Sigmoid colon (tissue), 3 donors: ENCODE measurements around the gene AVPR2.

Experiments used
- POLR2A ChIP-seq, 2 donors: fragments of 450-650 bp; IDR thresholded peaks; one replicate each; pipeline ENCODE4 v1.6.1; 2016; ENCODE audit warnings: antibody characterized with exemption in 2 of 2, mild to moderate bottlenecking in 2 of 2, moderate library complexity in 2 of 2
- TF ChIP-seq, protein P1 (sequence below), 4 experiments: fragments of 450-650 bp in 3 of 4; fragments of 200-600 bp in 1 of 4; IDR thresholded peaks; one replicate each; pipeline ENCODE4 v1.5.1; 2016 to 2019; ENCODE audit warnings: antibody characterized with exemption in 4 of 4, mild to moderate bottlenecking in 3 of 4, moderate library complexity in 2 of 4

- TF ChIP-seq, protein P1, sequence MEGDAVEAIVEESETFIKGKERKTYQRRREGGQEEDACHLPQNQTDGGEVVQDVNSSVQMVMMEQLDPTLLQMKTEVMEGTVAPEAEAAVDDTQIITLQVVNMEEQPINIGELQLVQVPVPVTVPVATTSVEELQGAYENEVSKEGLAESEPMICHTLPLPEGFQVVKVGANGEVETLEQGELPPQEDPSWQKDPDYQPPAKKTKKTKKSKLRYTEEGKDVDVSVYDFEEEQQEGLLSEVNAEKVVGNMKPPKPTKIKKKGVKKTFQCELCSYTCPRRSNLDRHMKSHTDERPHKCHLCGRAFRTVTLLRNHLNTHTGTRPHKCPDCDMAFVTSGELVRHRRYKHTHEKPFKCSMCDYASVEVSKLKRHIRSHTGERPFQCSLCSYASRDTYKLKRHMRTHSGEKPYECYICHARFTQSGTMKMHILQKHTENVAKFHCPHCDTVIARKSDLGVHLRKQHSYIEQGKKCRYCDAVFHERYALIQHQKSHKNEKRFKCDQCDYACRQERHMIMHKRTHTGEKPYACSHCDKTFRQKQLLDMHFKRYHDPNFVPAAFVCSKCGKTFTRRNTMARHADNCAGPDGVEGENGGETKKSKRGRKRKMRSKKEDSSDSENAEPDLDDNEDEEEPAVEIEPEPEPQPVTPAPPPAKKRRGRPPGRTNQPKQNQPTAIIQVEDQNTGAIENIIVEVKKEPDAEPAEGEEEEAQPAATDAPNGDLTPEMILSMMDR (IDR thresholded peaks at IDR 0.05): no peak
- TF ChIP-seq POLR2A (IDR thresholded peaks at IDR 0.05): no peak
Observed at GRCh38 chrX:153867671-153868070, 36.8 kb upstream of the AVPR2 start.
